HG02973 (cell line): ENCODE measurements around the gene SAMHD1.
"Not testable (repeated sequence)": the region's sequence is repeated elsewhere in the genome, so short reads cannot be mapped to it uniquely, and the experiment has no call there.

ENCODE experiments used
- ATAC-seq: cut with Tn5 transposase; IDR thresholded peaks from one replicate; pipeline ENCODE4 v1.9.1; 2021; ENCODE audit warnings: moderate library complexity; ENCODE audit not compliant: unreplicated experiment

Gene SAMHD1

DNA sequence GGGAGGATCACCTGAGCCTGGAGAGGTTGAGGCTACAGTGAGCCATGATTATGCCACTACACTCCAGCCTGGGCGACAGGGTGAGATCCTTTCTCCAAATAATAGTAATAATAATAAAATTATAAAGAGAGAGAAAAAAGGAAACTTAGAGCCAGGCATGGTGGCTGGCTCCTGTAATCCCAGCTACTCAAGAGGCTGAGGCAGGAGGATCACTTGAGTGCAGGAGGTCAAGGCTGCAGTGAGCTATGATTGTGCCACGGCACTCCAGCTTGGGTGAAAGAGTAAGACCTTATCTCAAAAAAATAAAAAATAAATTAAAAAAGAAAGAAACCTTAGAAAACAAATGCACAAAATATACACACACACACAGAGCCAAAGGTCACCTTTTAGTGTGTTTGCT is 5.2 kb upstream of the SAMHD1 start:
- no peak for ATAC-seq

DNA sequence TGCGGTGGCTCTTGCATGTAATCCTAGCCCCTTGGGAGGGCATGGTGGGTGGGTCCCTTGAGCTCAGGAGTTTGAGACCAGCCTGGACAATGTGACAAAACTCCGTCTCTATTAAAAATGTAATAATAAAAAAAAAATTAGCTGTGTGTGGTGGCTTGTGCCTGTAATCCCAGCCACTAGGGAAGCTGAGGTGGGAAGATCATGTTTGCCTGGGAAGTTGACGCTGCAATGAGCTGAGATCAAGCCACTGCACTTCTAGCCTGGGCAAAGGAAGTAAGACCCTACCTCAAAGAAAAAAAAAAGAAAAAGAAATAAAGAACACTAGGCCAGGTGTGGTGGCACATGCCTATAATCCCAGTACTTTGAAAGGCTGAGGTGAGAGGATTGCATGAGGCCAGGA is 4.5 kb upstream of the SAMHD1 start:
- no peak for ATAC-seq

DNA sequence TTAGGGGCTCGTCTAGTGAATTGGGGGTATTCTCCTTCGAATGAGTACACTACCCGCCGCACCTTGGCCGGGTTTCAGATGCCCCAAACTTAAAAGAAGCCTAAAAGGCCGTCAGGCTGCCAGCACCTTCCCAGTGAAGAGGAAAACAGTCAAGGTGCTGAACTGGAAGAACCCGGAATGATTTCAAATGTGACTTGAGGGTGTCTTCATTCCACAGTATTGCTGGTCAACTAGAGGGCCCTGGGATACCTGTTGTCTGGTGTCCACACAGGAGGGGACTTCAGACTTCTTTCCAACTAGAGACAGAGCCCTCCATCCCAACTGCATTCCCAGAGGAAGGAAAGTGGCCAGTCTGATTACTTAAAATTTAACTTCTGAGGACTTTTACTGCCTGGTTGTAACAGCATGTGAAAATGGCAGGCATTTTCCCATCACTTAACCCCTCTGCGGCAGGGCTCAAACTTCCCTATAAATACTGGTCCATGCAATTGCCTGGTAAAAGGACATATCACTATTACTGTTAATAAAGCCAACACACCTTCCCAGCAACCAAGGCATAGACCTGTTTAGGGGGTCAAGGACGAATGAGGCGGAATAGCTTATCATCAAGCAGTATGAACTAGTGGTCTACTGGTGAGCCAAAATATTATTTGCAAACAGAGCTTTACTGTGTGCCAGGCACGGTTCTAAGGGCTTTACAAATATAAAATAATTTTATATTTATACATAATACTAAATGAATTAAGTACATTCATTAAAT is 651 bp upstream of the SAMHD1 start:
- ATAC-seq, result no peak

GRCh38 chr20:36950414-36951197 is 902 bp downstream of the SAMHD1 start:
- ATAC-seq, result no peak

- no peak for ATAC-seq
Measured at GRCh38 chr20:36941401-36941835, 10.1 kb downstream of the SAMHD1 start.

DNA sequence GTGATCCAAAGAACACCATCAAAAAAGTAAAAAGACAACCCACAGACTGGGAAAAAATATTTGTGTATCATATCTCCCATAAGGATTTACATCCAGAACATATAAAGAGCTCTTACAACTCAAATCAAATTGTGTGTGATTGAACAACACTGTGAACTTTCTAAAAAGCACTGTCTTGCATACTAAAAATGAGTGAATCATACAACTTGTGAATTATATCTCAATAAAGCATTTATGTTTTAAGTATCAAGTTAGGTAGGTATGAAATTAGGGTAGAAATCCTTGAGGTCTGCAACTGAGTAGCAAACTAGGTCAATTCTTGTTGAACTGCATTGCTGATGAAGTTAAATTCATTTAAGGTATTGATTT is 14.1 kb downstream of the SAMHD1 start:
- no peak for ATAC-seq

DNA sequence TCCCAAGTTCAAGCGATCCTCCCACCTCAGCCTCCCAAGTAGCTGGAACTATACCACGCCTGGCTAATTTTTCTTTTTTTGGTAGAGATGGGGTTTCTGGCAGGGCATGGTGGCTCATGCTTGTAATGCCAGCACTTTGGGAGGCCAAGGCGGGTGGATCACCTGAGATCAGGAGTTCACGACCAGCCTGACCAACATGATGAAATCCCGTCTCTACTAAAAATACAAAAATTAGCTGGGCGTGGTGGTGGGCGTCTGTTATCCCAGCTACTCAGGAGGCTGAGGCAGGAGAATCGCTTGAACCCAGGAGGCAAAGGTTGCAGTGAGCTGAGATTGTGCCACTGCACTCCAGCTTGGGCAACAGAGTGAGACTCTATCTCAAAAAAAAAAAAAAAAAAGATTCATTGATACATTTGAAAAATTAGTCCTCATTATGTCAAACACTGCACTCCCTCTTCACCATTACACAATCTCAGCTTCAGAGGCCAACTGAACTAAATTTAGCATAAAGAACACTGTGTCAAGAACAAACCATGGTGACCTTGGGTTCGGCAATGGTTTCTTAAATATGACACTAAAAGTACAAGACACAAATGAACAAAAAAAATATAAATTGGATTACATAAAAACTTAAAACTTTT is 14.6 kb downstream of the SAMHD1 start:
- ATAC-seq, result not testable (repeated sequence)

GRCh38 chr20:36936341-36936740 is 15.2 kb downstream of the SAMHD1 start:
- no peak for ATAC-seq

- ATAC-seq, result not testable (repeated sequence)
Measured at GRCh38 chr20:36933571-36933970, 17.9 kb downstream of the SAMHD1 start.

GRCh38 chr20:36932476-36933426 is 18.8 kb downstream of the SAMHD1 start:
- no peak for ATAC-seq

DNA sequence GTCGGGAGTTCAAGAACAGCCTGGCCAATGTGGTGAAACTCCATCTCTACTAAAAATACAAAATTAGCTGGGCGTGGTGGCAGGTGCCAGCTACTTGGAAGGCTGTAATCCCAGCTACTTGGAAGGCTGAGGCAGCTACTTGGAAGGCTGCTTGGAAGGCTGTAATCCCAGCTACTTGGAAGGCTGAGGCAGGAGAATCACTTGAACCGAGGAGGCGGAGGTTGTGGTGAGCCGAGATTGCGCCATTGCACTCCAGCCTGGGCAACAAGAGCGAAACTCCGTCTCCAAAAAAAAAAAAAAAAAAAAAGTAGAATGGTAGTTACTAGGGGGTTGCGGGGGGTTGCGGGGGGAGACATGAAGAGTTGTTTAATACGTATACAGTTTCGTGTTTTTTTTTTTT is 19.4 kb downstream of the SAMHD1 start:
- ATAC-seq, result not testable (repeated sequence)

DNA sequence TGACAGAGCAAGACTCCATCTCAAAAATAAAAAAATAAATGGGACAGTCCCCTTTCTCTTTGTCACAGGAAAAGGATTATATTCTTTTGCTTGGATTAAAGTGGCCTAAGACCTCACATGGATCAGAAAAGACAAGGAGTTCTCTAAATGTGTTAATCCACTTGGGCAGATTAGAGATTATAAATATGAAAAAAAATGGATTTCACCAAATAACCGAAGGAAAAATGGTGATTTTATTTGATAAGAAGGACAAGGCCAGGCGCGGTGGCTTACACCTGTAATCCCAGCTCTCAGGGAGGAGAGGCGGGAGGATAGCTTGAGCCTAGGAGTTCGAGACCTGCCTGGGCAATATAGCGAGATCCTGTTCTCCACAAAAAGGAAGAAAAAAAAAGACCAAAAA is 21.8 kb downstream of the SAMHD1 start:
- ATAC-seq, result no peak

GRCh38 chr20:36929290-36929689 is 22.2 kb downstream of the SAMHD1 start:
- no peak for ATAC-seq

- ATAC-seq, result no peak
Measured at GRCh38 chr20:36927704-36928103, 23.8 kb downstream of the SAMHD1 start.

GRCh38 chr20:36926653-36927200 is 24.8 kb downstream of the SAMHD1 start:
- ATAC-seq, result no peak

DNA sequence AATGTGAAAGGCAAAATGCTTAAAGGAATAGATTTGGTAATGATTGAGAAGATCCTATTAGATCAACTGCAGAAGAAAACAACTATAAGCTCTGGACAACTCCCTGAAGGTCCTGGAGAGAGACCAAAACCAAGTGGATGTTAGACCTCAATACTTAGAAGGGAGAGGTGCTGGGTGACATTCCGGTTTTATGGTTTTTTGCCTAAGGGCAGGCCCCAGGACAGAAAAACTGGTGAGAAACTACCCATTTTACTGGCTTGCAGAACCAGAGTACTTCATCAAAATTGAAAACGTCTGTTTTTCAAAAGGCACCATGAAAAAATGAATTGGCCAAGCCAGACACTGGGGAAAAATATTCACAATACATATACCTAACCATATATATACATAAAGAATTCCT is 26.3 kb downstream of the SAMHD1 start:
- ATAC-seq, result no peak

DNA sequence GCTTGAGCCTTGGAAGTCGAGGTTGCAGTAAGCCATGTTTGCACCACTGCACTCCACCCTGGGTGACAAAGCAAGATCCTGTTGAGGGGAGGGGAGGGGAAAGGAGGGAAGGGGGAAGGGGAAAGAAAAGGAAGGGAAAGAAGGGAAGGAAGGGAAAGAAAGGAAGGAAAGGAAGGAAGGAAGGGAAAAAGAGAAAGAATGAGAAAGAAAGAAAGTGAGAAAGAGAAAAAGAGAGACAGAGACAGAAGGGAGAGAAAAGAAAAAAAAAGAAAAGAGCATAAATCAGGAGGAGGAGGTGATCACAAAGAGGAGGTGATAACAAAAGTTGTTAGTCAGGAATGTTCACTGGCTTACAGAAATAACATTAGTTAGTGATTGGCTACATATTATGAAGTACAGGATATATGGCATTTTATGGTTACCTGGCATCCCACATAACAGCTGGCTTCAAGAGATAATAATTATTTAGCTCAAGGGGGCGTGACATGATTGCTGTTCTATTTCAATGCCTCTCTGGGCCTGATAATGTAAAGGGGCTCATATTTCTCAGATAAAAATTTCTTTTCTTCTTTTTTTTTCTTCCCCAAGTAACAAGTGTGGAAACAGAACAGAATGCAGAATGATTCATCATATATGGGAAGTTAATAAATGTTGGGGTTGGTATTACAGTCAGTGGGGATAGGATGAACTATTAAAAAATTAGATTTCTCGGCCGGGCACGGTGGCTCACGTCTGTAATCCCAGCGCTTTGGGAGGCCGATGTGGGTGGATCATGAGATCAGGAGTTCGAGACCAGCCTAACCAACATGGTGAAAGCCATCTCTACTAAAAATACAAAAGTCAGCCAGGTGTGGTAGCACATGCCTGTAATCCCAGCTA is 27.1 kb downstream of the SAMHD1 start:
- no peak for ATAC-seq

DNA sequence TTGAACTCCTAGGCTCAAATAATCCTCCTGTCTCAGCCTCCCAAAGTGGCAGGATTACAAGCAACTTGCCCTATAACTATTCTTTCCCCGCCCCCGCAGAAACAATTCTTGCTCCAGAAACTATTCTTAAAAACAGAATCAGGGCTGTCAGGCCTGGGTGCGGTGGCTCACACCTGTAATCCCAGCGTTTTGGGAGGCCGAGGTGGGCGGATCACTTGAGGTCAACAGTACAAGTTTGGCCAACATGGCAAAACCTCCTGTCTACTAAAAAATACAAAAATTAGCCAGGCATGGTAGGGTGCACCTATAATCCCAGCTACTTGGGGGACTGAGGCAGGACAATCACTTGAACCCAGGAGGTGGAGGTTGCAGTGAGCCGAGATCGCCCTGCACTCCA is 31.2 kb downstream of the SAMHD1 start:
- ATAC-seq, result no peak

GRCh38 chr20:36919715-36920333 is 31.7 kb downstream of the SAMHD1 start:
- no peak for ATAC-seq
